Measurements from ENCODE around the gene PDCD11.

DNA sequence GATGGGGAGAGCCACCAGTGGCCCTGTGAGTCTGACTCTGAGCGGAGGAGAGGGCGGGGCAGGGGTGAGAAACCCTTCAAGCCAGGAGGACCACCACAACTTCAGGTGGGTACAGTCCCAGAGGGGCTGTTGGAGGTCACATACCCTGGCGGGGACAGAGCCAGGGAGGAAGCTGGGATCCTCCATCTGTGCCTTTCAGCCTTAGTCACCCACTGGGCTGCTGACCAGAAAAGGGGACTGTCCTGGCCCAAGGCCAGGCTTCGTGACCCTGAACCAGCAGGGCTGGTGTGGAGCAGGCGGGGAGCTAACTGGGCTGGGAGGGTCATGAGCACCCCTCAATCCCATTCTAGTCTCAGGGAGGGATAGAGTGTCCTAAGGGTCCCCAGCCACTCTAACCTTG lies 84.1 kb downstream of the PDCD11 start:
- TF ChIP-seq, protein P1, sequence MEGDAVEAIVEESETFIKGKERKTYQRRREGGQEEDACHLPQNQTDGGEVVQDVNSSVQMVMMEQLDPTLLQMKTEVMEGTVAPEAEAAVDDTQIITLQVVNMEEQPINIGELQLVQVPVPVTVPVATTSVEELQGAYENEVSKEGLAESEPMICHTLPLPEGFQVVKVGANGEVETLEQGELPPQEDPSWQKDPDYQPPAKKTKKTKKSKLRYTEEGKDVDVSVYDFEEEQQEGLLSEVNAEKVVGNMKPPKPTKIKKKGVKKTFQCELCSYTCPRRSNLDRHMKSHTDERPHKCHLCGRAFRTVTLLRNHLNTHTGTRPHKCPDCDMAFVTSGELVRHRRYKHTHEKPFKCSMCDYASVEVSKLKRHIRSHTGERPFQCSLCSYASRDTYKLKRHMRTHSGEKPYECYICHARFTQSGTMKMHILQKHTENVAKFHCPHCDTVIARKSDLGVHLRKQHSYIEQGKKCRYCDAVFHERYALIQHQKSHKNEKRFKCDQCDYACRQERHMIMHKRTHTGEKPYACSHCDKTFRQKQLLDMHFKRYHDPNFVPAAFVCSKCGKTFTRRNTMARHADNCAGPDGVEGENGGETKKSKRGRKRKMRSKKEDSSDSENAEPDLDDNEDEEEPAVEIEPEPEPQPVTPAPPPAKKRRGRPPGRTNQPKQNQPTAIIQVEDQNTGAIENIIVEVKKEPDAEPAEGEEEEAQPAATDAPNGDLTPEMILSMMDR (IDR thresholded peaks at IDR 0.05), result no peak
- TF ChIP-seq POLR2A (IDR thresholded peaks at IDR 0.05), result no peak
